ENCODE measurements around the gene KSR1.

DNA sequence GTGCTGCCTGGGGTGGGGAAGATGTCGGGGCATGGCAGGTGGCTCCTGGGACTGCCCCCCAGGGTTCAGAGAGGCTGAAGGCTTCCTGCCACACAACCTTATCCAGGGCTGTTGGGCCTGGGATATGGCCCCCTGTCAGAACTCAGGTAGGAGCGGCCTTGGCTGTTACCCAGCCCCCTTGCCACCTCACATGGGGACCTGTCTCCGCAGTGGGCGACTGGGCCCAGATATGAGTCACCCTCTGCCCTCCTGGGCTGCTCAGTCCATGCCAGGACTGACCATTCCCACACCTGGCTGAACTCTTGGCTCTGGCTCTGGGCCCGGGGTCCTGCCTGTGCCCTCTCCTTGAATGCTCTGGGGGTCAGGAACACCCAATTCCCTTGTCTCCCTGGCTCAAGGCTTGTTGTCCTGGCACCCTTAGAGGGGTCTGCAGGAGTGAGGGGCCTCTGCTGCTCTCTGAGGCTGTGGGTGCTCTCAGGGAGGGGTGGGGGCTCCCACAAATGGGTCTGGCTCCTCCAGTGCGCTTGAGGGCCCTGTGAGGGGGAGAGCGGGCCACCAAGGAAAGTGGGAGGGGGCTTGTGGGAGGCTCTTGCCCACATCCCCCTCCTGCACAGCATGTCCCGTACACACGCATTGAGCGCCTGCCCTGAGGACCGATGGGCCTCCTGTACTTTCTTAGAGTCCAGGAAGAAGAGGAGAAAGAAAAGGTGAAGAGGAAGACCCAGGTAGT, 210.7 kb downstream of the KSR1 start:
- no peak for TF ChIP-seq POLR2A (IDR thresholded peaks at IDR 0.05)
- TF ChIP-seq CTCF (IDR thresholded peaks at IDR 0.05), result no peak
